HepG2 (cell line): ENCODE measurements around the gene FCER1A. TPM values are rescaled to one million over a fixed set of nuclear protein-coding genes. Genes with fewer than 3 reads are reported as not detected.

Experiments
- ATAC-seq: fragments of 200-7000 bp; cut with Tn5 transposase; 3 replicates; pipeline ENCODE4 v1.9.1; 2020; ENCODE audit warnings: mild to moderate bottlenecking, moderate library complexity
- BruUV-seq: library from RNA; stranded (reverse); fragments of 400-500 nt; replicated peaks from 2 replicates; lab custom pipeline; 2021; lab: Mats Ljungman, UMichigan
- CTCF ChIA-PET: fragments of 300-600 bp; formaldehyde crosslinking; extraction: SDS; loops from one replicate; lab custom pipeline; 2021; ENCODE audit warnings: low total read pairs, inconsistent platforms, low intra/inter-chr PET ratio; lab: Yijun Ruan, JAX
- POLR2A ChIA-PET: fragments of 350-600 bp; sonication (Branson Sonifier 250); formaldehyde crosslinking; loops from one replicate; lab custom pipeline; 2020; ENCODE audit warnings: antibody characterized with exemption, inconsistent platforms; lab: Yijun Ruan, JAX
- DNase-seq: peaks from one replicate; pipeline ENCODE4 v3.0.0-alpha.2; 2015; ENCODE audit warnings: low spot score
- FAIRE-seq: peaks from 3 replicates; lab custom pipeline; 2011; peaks lifted over from hg19 to GRCh38; lab: Jason Lieb, UNC
- H2AFZ ChIP-seq: one replicate; pipeline ENCODE4 v1.6.1; 2011; ENCODE audit warnings: low read length, inconsistent platforms
- H3K27ac ChIP-seq: fragments of 300-600 bp; 3 replicates; pipeline ENCODE4 v1.8.0; 2011; ENCODE audit warnings: mixed run types, mild to moderate bottlenecking, mixed read lengths, low read length, inconsistent platforms; ENCODE audit not compliant: insufficient read depth; ENCODE audit errors: extremely low read length
- H3K27me3 ChIP-seq, 2 experiments: fragments of 200-600 bp in 1 of 2; 2 replicates in 1 of 2; 3 replicates in 1 of 2; pipeline versions ENCODE4 v1.6.0 to v1.8.0; 2011; ENCODE audit warnings: low read length in 2 of 2, mild to moderate bottlenecking in 2 of 2, moderate library complexity in 2 of 2, inconsistent platforms in 1 of 2; ENCODE audit not compliant: insufficient read depth in 2 of 2, control insufficient read depth in 1 of 2
- H3K36me3 ChIP-seq, 2 experiments: fragments of 200-600 bp in 1 of 2; replicated peaks in 1 of 2; 2 replicates in 1 of 2; 3 replicates in 1 of 2; pipeline versions ENCODE4 v1.5.1 to v1.8.0; 2011; ENCODE audit warnings: low read length in 2 of 2, inconsistent platforms in 1 of 2; ENCODE audit not compliant: insufficient read depth in 2 of 2, control insufficient read depth in 1 of 2
- H3K4me1 ChIP-seq: 2 replicates; pipeline ENCODE4 v1.5.1; 2012; ENCODE audit warnings: low read length, inconsistent platforms; ENCODE audit not compliant: insufficient read depth
- H3K4me2 ChIP-seq: 2 replicates; pipeline ENCODE4 v1.6.0; 2011; ENCODE audit warnings: low read depth, low read length, inconsistent platforms
- H3K4me3 ChIP-seq, 3 experiments: fragments of 200-600 bp in 1 of 3; sonication (generic), shearing (Covaris generic) in 1 of 3; replicated peaks in 1 of 3; 2 replicates each; pipeline ENCODE4 v1.5.1; 2011 to 2016; ENCODE audit warnings: low read length in 3 of 3, inconsistent platforms in 2 of 3, low read depth in 2 of 3, mild to moderate bottlenecking in 2 of 3, control low read depth in 1 of 3, mixed read lengths in 1 of 3; ENCODE audit not compliant: insufficient read depth in 1 of 3
- H3K79me2 ChIP-seq: one replicate; pipeline ENCODE4 v1.6.1; 2011; ENCODE audit warnings: low read length, inconsistent platforms; ENCODE audit not compliant: insufficient read depth
- H3K9ac ChIP-seq: 2 replicates; pipeline ENCODE4 v1.6.0; 2011; ENCODE audit warnings: mild to moderate bottlenecking, low read depth, low read length, inconsistent platforms; ENCODE audit not compliant: insufficient read depth
- H3K9me3 ChIP-seq: 2 replicates; pipeline ENCODE4 v1.5.1; 2012; ENCODE audit warnings: mild to moderate bottlenecking, low read length
- H4K20me1 ChIP-seq: 2 replicates; pipeline ENCODE4 v1.6.0; 2011; ENCODE audit warnings: inconsistent platforms, mild to moderate bottlenecking, low read length, moderate library complexity; ENCODE audit not compliant: insufficient read depth
- ASH2L ChIP-seq: fragments of 300-600, 200-600 bp; sonication (generic); IDR thresholded peaks from 2 replicates; pipeline ENCODE4 v1.7.0; 2017; ENCODE audit warnings: low read depth, mild to moderate bottlenecking, moderate library complexity, mixed read lengths, low read length; ENCODE audit not compliant: insufficient read length
- KAT2B ChIP-seq: fragments of 150-350 bp; IDR thresholded peaks from 2 replicates; pipeline ENCODE4 v1.6.1; 2014; ENCODE audit warnings: low read depth, low read length, borderline replicate concordance
- RORA ChIP-seq: sonication (generic); formaldehyde crosslinking; IDR thresholded peaks from 2 replicates; pipeline ENCODE4 v1.5.0; 2020; ENCODE audit warnings: mild to moderate bottlenecking, missing genetic modification reagents, moderate library complexity
- TMF1 ChIP-seq: sonication (generic); formaldehyde crosslinking; IDR thresholded peaks from 2 replicates; pipeline ENCODE4 v1.8.1; 2022; ENCODE audit warnings: low read depth, missing genetic modification reagents
- ZNF382 ChIP-seq: sonication (generic); formaldehyde crosslinking; IDR thresholded peaks from 2 replicates; pipeline ENCODE4 v1.5.0; 2020; ENCODE audit warnings: missing genetic modification reagents, mild to moderate bottlenecking, borderline replicate concordance
- ZNF468 ChIP-seq: sonication (generic); formaldehyde crosslinking; IDR thresholded peaks from 2 replicates; pipeline ENCODE4 v1.8.0; 2022; ENCODE audit warnings: mild to moderate bottlenecking, moderate library complexity, missing genetic modification reagents
- ZNF562 ChIP-seq: sonication (generic); formaldehyde crosslinking; IDR thresholded peaks from 2 replicates; pipeline ENCODE4 v1.8.0; 2022; ENCODE audit warnings: missing genetic modification reagents, borderline replicate concordance
- ZNF790 ChIP-seq: sonication (generic); formaldehyde crosslinking; IDR thresholded peaks from 2 replicates; pipeline ENCODE4 v1.8.0; 2022; ENCODE audit warnings: missing genetic modification reagents, mild to moderate bottlenecking, borderline replicate concordance
- WGBS: methylation state at CpG from one replicate; pipeline ENCODE4 v1.1.6; 2017; ENCODE audit warnings: low lambda C conversion rate; 5-methylcytosine and 5-hydroxymethylcytosine counted together
- in situ Hi-C: cut with HindIII; loops from 2 replicates; pipeline ENCODE4 v1.10.0; 2017; ENCODE audit warnings: low pct_unique_long_range_greater_than_20kb; ENCODE audit not compliant: extremely low pct_ligation_motif_present
- intact Hi-C: fragments of 100-400 bp; cut with micrococcal nuclease; formaldehyde crosslinking; loops from one replicate; pipeline ENCODE4 v1.10.0; 2022; ENCODE audit not compliant: unreplicated experiment
- polyA plus RNA-seq, 8 experiments: library from polyadenylated mRNA; depleted of rRNA in 3 of 8; stranded (reverse) in 7 of 8; unstranded in 1 of 8; fragments of >200 nt; fragmentation: Illumina TruSeq in 4 of 8; extraction: Trizol in 4 of 8; gene quantifications; 2 replicates each; pipeline versions ENCODE4 v1.2.1 to v1.2.3, GENCODE V29; 2011 to 2016; ENCODE audit warnings: low read depth in 4 of 8, missing spikeins in 1 of 8, mixed read lengths in 1 of 8; ENCODE audit not compliant: insufficient read depth in 1 of 8
- total RNA-seq, 5 experiments: library from RNA; depleted of rRNA; stranded (reverse); fragments of >200 nt; fragmentation: Illumina TruSeq; extraction: Trizol; gene quantifications; 2 replicates each; pipeline ENCODE4 v1.2.3, GENCODE V29; 2016; ENCODE audit warnings: low read depth in 1 of 5
- TF ChIP-seq, protein P1 (sequence below): sonication (generic); formaldehyde crosslinking; IDR thresholded peaks from 2 replicates; pipeline ENCODE4 v1.4.0; 2020; ENCODE audit warnings: low read depth, missing genetic modification reagents
- TF ChIP-seq, protein P2 (sequence below): sonication (generic); formaldehyde crosslinking; IDR thresholded peaks from 2 replicates; pipeline ENCODE4 v1.9.0; 2021; ENCODE audit warnings: missing genetic modification reagents, mild to moderate bottlenecking, borderline replicate concordance
- TF ChIP-seq, protein P3 (sequence below): sonication (generic); formaldehyde crosslinking; IDR thresholded peaks from 2 replicates; pipeline ENCODE4 v1.5.0; 2020; ENCODE audit warnings: missing genetic modification reagents
- TF ChIP-seq, protein P4 (sequence below): sonication (generic); formaldehyde crosslinking; IDR thresholded peaks from 2 replicates; pipeline ENCODE4 v1.8.0; 2022; ENCODE audit warnings: mild to moderate bottlenecking, missing genetic modification reagents, borderline replicate concordance
- TF ChIP-seq, protein P5 (sequence below): sonication (generic); formaldehyde crosslinking; IDR thresholded peaks from 2 replicates; pipeline ENCODE4 v1.8.0; 2022; ENCODE audit warnings: mild to moderate bottlenecking, missing genetic modification reagents, moderate library complexity

Gene FCER1A
- total and polyA plus RNA-seq, 2 of the 13 experiments (the other 11 are each of a cell fraction or from before 2014, with no cell fraction given), result not detected

DNA sequence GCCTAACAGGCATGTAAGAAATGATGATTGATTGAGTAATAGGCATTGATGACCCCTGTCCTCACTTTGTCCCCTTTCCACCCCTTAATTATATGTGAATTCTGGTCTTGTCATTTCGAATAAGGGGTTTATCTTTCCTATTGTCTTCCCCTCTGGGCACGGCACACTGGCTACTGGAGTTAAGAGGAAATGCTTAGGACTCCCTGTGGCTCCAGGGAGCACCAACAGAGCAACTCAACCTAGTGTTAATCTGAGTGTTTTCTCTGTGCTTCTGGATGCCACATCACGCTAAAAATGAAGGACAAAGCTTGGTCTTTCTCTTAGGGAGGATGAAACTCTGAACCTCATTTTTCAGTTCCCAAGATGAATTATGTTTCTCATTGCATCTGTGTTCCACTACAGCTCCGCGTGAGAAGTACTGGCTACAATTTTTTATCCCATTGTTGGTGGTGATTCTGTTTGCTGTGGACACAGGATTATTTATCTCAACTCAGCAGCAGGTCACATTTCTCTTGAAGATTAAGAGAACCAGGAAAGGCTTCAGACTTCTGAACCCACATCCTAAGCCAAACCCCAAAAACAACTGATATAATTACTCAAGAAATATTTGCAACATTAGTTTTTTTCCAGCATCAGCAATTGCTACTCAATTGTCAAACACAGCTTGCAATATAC lies 5.3 kb downstream of the FCER1A start:
- H3K4me3 ChIP-seq, result no peak overlapping the region
- in situ Hi-C loops, result no loop called here
- H3K27ac ChIP-seq, result no peak overlapping the region
- FAIRE-seq, result no peak
- peaks cover 4% of the 10 kb centered on the region; the same call in 1 of the 2 replicates for H3K9me3 ChIP-seq
- no peak overlapping the region for H3K9ac ChIP-seq
- no peaks in the 10 kb centered on the region for H4K20me1 ChIP-seq
- DNase-seq, result no peak
- no peak overlapping the region for H3K4me2 ChIP-seq
- 21% methylated on average over 5 of the region's 5 CpGs for WGBS
- no TSS peak for BruUV-seq
- ChIA-PET CTCF (no interaction called here), POLR2A (no interaction called here)
- no peak overlapping the region for H2AFZ ChIP-seq
- intact Hi-C loops, result no loop called here
- no peak for ATAC-seq
- H3K4me1 ChIP-seq, result no peaks in the 10 kb centered on the region
- no peaks in the 10 kb centered on the region for H3K79me2 ChIP-seq
- no peaks in the 10 kb centered on the region for H3K36me3 ChIP-seq
- no peaks in the 10 kb centered on the region for H3K27me3 ChIP-seq
- TF ChIP-seq ZNF382, result no peak
- TF ChIP-seq, protein P1, sequence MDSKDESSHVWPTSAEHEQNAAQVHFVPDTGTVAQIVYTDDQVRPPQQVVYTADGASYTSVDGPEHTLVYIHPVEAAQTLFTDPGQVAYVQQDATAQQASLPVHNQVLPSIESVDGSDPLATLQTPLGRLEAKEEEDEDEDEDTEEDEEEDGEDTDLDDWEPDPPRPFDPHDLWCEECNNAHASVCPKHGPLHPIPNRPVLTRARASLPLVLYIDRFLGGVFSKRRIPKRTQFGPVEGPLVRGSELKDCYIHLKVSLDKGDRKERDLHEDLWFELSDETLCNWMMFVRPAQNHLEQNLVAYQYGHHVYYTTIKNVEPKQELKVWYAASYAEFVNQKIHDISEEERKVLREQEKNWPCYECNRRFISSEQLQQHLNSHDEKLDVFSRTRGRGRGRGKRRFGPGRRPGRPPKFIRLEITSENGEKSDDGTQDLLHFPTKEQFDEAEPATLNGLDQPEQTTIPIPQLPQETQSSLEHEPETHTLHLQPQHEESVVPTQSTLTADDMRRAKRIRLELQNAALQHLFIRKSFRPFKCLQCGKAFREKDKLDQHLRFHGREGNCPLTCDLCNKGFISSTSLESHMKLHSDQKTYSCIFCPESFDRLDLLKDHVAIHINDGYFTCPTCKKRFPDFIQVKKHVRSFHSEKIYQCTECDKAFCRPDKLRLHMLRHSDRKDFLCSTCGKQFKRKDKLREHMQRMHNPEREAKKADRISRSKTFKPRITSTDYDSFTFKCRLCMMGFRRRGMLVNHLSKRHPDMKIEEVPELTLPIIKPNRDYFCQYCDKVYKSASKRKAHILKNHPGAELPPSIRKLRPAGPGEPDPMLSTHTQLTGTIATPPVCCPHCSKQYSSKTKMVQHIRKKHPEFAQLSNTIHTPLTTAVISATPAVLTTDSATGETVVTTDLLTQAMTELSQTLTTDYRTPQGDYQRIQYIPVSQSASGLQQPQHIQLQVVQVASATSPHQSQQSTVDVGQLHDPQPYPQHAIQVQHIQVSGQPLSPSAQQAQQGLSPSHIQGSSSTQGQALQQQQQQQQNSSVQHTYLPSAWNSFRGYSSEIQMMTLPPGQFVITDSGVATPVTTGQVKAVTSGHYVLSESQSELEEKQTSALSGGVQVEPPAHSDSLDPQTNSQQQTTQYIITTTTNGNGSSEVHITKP (CRISPR knock-in tag), result no peak
- TF ChIP-seq, protein P2, sequence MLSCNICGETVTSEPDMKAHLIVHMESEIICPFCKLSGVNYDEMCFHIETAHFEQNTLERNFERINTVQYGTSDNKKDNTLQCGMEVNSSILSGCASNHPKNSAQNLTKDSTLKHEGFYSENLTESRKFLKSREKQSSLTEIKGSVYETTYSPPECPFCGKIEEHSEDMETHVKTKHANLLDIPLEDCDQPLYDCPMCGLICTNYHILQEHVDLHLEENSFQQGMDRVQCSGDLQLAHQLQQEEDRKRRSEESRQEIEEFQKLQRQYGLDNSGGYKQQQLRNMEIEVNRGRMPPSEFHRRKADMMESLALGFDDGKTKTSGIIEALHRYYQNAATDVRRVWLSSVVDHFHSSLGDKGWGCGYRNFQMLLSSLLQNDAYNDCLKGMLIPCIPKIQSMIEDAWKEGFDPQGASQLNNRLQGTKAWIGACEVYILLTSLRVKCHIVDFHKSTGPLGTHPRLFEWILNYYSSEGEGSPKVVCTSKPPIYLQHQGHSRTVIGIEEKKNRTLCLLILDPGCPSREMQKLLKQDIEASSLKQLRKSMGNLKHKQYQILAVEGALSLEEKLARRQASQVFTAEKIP, result no peak
- TF ChIP-seq, protein P3, sequence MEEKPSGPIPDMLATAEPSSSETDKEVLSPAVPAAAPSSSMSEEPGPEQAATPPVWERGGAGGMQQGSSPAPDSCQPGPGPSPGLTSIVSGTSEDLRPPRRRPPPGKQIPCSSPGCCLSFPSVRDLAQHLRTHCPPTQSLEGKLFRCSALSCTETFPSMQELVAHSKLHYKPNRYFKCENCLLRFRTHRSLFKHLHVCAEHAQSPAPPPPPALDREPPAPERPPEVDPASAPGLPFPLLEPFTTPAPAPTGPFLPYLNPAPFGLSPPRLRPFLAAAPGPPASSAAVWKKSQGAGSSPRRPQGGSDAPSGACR (CRISPR knock-in tag), result no peak
- TF ChIP-seq, protein P4, sequence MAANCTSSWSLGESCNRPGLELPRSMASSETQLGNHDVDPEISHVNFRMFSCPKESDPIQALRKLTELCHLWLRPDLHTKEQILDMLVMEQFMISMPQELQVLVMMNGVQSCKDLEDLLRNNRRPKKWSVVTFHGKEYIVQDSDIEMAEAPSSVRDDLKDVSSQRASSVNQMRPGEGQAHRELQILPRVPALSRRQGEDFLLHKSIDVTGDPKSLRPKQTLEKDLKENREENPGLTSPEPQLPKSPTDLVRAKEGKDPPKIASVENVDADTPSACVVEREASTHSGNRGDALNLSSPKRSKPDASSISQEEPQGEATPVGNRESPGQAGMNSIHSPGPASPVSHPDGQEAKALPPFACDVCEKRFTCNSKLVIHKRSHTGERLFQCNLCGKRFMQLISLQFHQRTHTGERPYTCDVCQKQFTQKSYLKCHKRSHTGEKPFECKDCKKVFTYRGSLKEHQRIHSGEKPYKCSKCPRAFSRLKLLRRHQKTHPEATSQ (CRISPR knock-in tag), result no peak
- no peak for TF ChIP-seq ZNF468 (CRISPR knock-in tag)
- TF ChIP-seq RORA (CRISPR knock-in tag), result no peak
- TF ChIP-seq, protein P5, sequence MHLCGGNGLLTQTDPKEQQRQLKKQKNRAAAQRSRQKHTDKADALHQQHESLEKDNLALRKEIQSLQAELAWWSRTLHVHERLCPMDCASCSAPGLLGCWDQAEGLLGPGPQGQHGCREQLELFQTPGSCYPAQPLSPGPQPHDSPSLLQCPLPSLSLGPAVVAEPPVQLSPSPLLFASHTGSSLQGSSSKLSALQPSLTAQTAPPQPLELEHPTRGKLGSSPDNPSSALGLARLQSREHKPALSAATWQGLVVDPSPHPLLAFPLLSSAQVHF (CRISPR knock-in tag), result no peak
- TF ChIP-seq KAT2B, result no peak
- TF ChIP-seq TMF1 (CRISPR knock-in tag), result no peak
- no peak for TF ChIP-seq ZNF790 (CRISPR knock-in tag)
- TF ChIP-seq ASH2L, result no peak
- TF ChIP-seq ZNF562, result no peak
